Astrocyte (in vitro differentiated cells and primary cell): ENCODE data around the gene CST9L. TPM values are rescaled to one million over a fixed set of nuclear protein-coding genes. Genes with fewer than 3 reads are reported as not detected.

Experiments
- DNase-seq: peaks from one replicate; pipeline ENCODE4 v3.0.0-alpha.2; 2010; ENCODE audit warnings: low read depth
- FAIRE-seq: peaks from 2 replicates; lab custom pipeline; 2011; peaks lifted over from hg19 to GRCh38; lab: Jason Lieb, UNC
- H2AFZ ChIP-seq: 2 replicates; pipeline ENCODE4 v1.6.0; 2012; ENCODE audit warnings: low read depth, low read length, inconsistent platforms
- H3K27ac ChIP-seq: 2 replicates; pipeline ENCODE4 v1.5.1; 2011; ENCODE audit warnings: low read depth, low read length, inconsistent platforms
- H3K27me3 ChIP-seq: 2 replicates; pipeline ENCODE4 v1.6.0; 2011; ENCODE audit warnings: low read length, inconsistent platforms; ENCODE audit not compliant: insufficient read depth
- H3K36me3 ChIP-seq: 2 replicates; pipeline ENCODE4 v1.5.1; 2011; ENCODE audit warnings: low read length, inconsistent platforms; ENCODE audit not compliant: insufficient read depth
- H3K4me1 ChIP-seq: 2 replicates; pipeline ENCODE4 v1.5.1; 2011; ENCODE audit warnings: low read length, inconsistent platforms; ENCODE audit not compliant: insufficient read depth
- H3K4me2 ChIP-seq: 2 replicates; pipeline ENCODE4 v1.6.0; 2012; ENCODE audit warnings: low read length, inconsistent platforms
- H3K4me3 ChIP-seq: 2 replicates; pipeline ENCODE4 v1.5.1; 2011; ENCODE audit warnings: low read depth, mild to moderate bottlenecking, low read length, inconsistent platforms; ENCODE audit not compliant: insufficient read depth
- H3K79me2 ChIP-seq: 2 replicates; pipeline ENCODE4 v1.6.0; 2012; ENCODE audit warnings: mild to moderate bottlenecking, low read length, inconsistent platforms; ENCODE audit not compliant: insufficient read depth
- H3K9ac ChIP-seq: 2 replicates; pipeline ENCODE4 v1.6.0; 2012; ENCODE audit warnings: mild to moderate bottlenecking, low read length, inconsistent platforms
- H3K9me3 ChIP-seq: 2 replicates; pipeline ENCODE4 v1.5.1; 2012; ENCODE audit warnings: low read depth, mild to moderate bottlenecking, low read length, inconsistent platforms; ENCODE audit not compliant: insufficient read depth
- H4K20me1 ChIP-seq: 2 replicates; pipeline ENCODE4 v1.6.0; 2012; ENCODE audit warnings: low read length, inconsistent platforms; ENCODE audit not compliant: insufficient read depth
- H3K27ac Mint-ChIP-seq: one replicate; pipeline ENCODE4 v1.8.0; 2021; ENCODE audit warnings: mild to moderate bottlenecking, mixed read lengths; ENCODE audit not compliant: unreplicated experiment
- H3K27me3 Mint-ChIP-seq: one replicate; pipeline ENCODE4 v1.8.0; 2021; ENCODE audit warnings: low read depth, mixed read lengths; ENCODE audit not compliant: unreplicated experiment
- H3K36me3 Mint-ChIP-seq: one replicate; pipeline ENCODE4 v1.8.0; 2021; ENCODE audit warnings: low read depth, mixed read lengths; ENCODE audit not compliant: unreplicated experiment
- H3K4me1 Mint-ChIP-seq: one replicate; pipeline ENCODE4 v1.8.0; 2021; ENCODE audit warnings: low read depth, mixed read lengths; ENCODE audit not compliant: unreplicated experiment
- H3K4me3 Mint-ChIP-seq: one replicate; pipeline ENCODE4 v1.8.0; 2021; ENCODE audit warnings: mild to moderate bottlenecking, moderate library complexity, mixed read lengths; ENCODE audit not compliant: unreplicated experiment
- H3K9me3 Mint-ChIP-seq: one replicate; pipeline ENCODE4 v1.8.0; 2021; ENCODE audit warnings: mild to moderate bottlenecking, mixed read lengths; ENCODE audit not compliant: unreplicated experiment
- EZH2 ChIP-seq: IDR thresholded peaks from 2 replicates; pipeline ENCODE4 v1.6.1; 2012; ENCODE audit warnings: mild to moderate bottlenecking, low read length, inconsistent platforms; ENCODE audit not compliant: insufficient read depth
- total RNA-seq: library from RNA; stranded (reverse); gene quantifications from 2 replicates; pipeline ENCODE4 v1.2.1, GENCODE V29; 2021
- TF ChIP-seq, protein P1 (sequence below): IDR thresholded peaks from 2 replicates; pipeline ENCODE4 v1.5.1; 2011; ENCODE audit warnings: low read depth, mild to moderate bottlenecking, inconsistent platforms, low read length, moderate library complexity; ENCODE audit not compliant: insufficient read depth

CST9L gene
- total RNA-seq, 1 donor from 2014 or later, result not detected

GRCh38 chr20:23570178-23570760, 2.0 kb upstream of the CST9L start:
- Mint-ChIP-seq H3K27ac (no peak overlapping the region), H3K27me3 (peaks cover 13% of the 10 kb centered on the region), H3K36me3 (no peaks in the 10 kb centered on the region), H3K4me3 (no peak overlapping the region), H3K9me3 (no peaks in the 10 kb centered on the region), H3K4me1 (no peaks in the 10 kb centered on the region)
- H3K4me2 ChIP-seq, result no peak overlapping the region
- DNase-seq (no peak), FAIRE-seq (no peak)
- no peaks in the 10 kb centered on the region for H3K36me3 ChIP-seq
- H2AFZ ChIP-seq, result no peak overlapping the region
- no peaks in the 10 kb centered on the region for H3K27me3 ChIP-seq
- no peaks in the 10 kb centered on the region for H3K9me3 ChIP-seq
- H3K4me1 ChIP-seq, result no peaks in the 10 kb centered on the region
- no peak overlapping the region for H3K27ac ChIP-seq
- TF ChIP-seq, protein P1, sequence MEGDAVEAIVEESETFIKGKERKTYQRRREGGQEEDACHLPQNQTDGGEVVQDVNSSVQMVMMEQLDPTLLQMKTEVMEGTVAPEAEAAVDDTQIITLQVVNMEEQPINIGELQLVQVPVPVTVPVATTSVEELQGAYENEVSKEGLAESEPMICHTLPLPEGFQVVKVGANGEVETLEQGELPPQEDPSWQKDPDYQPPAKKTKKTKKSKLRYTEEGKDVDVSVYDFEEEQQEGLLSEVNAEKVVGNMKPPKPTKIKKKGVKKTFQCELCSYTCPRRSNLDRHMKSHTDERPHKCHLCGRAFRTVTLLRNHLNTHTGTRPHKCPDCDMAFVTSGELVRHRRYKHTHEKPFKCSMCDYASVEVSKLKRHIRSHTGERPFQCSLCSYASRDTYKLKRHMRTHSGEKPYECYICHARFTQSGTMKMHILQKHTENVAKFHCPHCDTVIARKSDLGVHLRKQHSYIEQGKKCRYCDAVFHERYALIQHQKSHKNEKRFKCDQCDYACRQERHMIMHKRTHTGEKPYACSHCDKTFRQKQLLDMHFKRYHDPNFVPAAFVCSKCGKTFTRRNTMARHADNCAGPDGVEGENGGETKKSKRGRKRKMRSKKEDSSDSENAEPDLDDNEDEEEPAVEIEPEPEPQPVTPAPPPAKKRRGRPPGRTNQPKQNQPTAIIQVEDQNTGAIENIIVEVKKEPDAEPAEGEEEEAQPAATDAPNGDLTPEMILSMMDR, result no peak
- TF ChIP-seq EZH2, result no peak
- no peak overlapping the region for H3K4me3 ChIP-seq
- no peaks in the 10 kb centered on the region for H4K20me1 ChIP-seq
- no peaks in the 10 kb centered on the region for H3K79me2 ChIP-seq
- no peak overlapping the region for H3K9ac ChIP-seq

- Histone ChIP-seq H3K9ac (no peak overlapping the region), H3K4me3 (no peak overlapping the region), H3K27ac (no peak overlapping the region), H3K4me1 (no peaks in the 10 kb centered on the region), H3K9me3 (no peaks in the 10 kb centered on the region), H3K27me3 (no peaks in the 10 kb centered on the region), H3K4me2 (no peak overlapping the region), H3K36me3 (no peaks in the 10 kb centered on the region), H2AFZ (no peak overlapping the region), H3K79me2 (no peaks in the 10 kb centered on the region), H4K20me1 (no peaks in the 10 kb centered on the region)
- Mint-ChIP-seq H3K36me3 (no peaks in the 10 kb centered on the region), H3K9me3 (no peaks in the 10 kb centered on the region), H3K27ac (no peak overlapping the region), H3K4me1 (no peaks in the 10 kb centered on the region), H3K27me3 (peaks cover 19% of the 10 kb centered on the region), H3K4me3 (no peak overlapping the region)
- DNase-seq (no peak), FAIRE-seq (no peak)
- no peak for TF ChIP-seq EZH2
- TF ChIP-seq, protein P1, result no peak
These were observed 1.3 kb upstream of the CST9L start for GRCh38 chr20:23569570-23569969.

GRCh38 chr20:23568971-23569330, 667 bp upstream of the CST9L start:
- Histone ChIP-seq H3K9ac (no peak overlapping the region), H3K36me3 (no peaks in the 10 kb centered on the region), H3K4me1 (no peaks in the 10 kb centered on the region), H3K27ac (no peak overlapping the region), H3K27me3 (no peaks in the 10 kb centered on the region), H3K79me2 (no peaks in the 10 kb centered on the region), H3K9me3 (no peaks in the 10 kb centered on the region), H3K4me2 (no peak overlapping the region), H2AFZ (no peak overlapping the region), H4K20me1 (no peaks in the 10 kb centered on the region), H3K4me3 (no peak overlapping the region)
- Mint-ChIP-seq H3K36me3 (no peaks in the 10 kb centered on the region), H3K27me3 (peaks cover 22% of the 10 kb centered on the region), H3K27ac (no peak overlapping the region), H3K4me3 (no peak overlapping the region), H3K9me3 (no peaks in the 10 kb centered on the region), H3K4me1 (no peaks in the 10 kb centered on the region)
- FAIRE-seq (no peak), DNase-seq (no peak)
- TF ChIP-seq EZH2, result no peak
- TF ChIP-seq, protein P1, result no peak
